Pons (tissue), 1 donor: ENCODE results near the gene GPC6.

Source experiments
- DNase-seq: peaks from one replicate; pipeline ENCODE4 v3.0.0-alpha.2; 2016; ENCODE audit warnings: low spot score

GPC6 gene

DNA sequence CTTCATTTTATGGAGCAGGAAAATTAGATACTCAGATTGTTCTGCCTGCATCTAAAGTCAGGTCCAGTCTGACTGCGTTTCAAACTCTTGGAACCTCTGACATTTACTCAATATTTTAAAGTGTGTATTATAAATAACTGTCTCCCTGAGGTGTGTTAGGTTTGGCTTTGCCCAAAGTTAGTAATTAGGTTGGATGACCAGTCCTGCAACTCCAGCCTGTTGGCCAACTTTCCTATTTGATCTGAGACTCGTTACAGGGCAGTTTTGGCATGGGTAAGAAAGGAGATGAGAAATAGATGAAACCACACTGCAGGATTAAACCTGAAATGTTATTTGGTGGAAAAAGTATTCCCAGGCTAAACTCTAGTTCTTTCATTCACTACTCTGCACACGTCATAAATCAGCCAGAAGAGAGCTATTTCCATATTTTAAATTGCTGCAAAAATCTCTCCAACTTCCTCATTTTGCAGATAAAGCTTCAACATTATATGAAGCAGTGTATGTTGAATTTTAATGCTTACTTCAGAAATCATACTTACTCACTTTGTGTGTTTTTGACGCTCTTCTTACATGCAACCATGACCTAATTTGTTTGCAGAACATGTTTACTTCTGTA, 895.8 kb downstream of the GPC6 start:
- no peak for DNase-seq

DNA sequence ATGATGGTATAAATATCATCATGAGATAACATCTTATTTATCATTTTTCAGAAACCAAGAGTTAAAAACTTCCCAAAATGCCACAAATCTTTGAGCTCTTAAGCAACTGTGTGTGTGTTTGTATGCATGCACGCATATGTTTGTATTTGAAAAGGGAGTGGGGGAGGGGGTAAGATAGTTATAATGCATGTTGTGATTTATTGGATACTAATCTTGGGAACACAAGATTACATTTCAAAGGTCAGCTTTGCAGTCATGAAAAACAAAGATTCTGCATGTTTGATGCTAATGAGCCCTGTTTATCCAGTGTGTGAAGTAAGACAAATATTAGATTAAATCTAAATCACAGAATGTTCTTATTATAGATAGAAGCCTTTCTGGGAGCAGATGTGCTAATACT, 897.0 kb downstream of the GPC6 start:
- DNase-seq: no peak

DNA sequence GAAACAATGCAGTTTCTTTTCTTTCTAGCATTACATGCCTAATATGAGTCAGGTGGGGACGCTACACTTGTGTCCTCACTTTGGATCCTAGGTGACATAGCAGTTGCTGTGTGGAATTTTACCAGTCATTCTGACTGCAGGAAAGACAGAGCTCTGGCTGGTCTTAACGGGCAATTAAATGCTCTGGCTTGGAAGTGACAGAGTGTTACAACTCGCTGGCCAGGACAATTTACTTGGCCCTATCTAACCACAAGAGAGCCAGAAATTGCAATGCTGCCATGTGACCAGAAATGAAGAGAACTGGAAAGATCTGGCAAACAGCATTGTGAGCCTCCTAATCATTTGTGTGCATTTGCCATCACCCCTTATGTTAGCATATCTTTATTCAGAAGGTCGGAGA, 901.8 kb downstream of the GPC6 start:
- DNase-seq: peak; percentile 56

DNA sequence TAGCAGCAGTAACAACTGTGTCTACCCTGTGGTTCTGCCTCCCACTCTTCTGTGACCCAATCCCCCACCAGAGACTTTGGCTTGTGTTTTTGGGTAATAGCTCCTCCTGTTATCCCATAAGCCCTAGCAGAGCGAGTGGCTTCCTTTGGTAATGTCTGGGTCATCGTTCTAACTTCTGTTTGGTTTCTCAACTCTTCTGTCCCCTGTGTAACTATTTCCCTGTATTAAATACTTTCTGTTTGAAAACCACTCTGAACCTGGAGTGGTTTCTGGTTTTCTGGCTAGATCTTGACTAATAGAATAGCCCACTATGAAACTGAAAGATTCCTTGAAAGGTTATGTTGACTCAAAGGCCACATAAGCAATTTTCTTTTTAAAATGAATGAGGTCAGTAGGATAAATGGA, 902.9 kb downstream of the GPC6 start:
- no peak for DNase-seq

DNA sequence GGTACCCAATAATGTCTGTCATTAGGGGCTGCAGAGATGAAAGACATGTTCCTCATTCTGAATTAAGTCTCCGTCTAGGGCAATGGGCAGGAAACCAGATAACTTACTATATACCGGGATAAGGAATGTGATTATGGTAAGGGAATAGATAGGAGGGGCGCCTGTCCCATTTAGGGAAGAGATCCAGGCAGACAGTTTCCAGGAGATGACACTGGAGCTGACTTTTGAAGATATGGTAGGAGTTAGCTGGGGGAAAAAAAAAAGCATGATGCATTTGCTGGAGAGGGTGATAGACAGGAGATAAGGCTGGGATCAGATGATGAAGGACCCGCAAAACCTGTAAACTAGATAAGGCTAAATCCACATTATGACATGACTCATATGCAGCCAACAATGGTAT, 912.2 kb downstream of the GPC6 start:
- DNase-seq: no peak

DNA sequence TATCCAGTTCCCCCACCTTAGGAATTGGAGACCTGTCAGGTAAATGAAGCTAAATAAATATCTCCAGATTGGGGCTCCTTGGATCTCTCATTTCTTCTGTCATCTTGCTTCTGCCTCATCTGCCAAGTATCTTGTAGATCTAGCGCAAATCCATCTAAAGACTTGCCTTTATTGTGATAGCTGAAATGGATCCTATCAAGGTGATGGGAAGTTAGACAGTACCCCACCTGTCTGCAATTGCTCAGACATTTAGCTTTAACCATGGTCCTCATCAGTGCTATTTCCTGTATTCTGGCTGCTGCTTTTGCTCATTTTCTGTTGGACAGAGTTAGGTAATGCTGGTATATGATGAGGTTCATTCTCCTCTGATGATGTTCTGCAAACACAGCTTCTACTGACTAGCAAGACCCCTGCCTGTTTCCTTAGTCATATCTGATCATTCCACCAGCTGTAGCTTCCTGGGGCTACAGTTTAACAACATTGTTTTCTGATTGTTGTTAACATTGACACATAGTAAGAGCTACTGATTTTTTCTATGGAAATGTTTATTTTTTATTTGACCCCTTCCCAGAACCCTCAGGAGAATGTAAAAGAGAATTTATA, 912.9 kb downstream of the GPC6 start:
- no peak for DNase-seq

DNA sequence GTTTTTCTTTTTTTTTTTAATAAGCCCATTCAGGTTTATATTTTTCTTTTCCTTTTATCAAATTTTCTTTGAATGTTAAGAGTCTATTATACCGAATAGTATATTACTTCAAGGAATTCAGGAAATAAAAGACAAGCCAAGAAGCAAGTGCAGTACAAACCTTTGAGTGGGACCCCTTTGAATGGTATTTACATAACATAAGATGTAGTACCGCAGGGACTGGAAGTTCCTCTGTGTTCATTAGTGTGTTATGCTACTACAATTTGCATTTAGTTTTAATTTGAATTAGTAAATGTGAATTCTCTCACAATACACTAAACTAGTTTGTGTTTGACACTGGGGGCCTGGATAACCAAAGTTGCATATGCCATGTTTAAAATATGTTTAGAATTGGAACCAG, 913.4 kb downstream of the GPC6 start:
- DNase-seq: no peak

DNA sequence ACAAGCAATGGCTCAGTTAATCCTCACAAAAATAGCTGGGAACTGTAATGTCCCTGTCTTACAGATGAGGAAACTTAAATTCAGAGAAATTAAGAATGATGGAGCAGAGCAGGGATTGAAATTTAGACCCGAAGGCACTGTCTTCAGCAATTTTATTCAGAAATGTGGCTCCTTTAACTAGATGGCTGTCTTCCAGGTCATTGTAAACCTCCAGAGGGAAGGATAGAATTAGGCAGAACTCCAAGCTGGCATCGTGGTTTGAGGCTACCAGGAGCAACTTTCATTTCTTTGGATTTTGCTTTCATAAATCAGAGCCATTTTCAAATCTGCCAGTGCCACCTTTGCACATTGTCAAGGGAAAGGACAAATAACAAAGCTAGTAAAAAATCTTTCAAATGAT, 913.9 kb downstream of the GPC6 start:
- DNase-seq: no peak

DNA sequence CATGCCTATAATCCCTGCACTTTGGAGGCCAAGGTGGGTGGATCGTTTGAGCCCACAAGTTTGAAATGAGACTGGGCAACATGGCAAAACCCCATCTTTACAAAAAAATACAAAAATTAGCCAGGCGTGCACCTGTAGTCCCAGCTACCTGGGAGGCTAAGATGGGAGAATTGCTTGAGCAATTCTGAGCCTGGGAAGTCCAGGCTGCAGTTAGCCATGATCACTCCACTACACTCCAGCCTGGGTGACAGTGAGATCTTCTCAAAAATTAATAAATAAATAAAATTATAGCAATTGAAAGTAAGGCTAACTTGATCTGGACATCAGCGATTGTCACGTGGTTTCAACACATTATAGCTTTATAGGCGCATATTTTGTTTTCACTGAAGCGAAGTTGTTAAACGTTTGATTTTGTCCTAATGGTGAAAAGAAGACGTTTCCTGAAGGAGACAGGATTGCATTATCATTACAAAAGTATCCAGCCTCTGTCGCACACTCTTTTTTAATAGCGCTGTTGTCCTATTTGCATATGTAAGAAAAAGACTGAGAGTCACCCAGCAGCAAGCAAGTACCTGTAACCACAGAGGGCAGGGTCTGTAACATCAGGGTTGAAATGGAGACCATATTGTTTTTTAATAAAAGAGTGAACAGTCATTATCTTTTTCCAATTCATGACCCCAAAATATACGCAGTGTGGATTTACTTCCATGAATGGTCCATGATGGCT, 917.2 kb downstream of the GPC6 start:
- DNase-seq: no peak

DNA sequence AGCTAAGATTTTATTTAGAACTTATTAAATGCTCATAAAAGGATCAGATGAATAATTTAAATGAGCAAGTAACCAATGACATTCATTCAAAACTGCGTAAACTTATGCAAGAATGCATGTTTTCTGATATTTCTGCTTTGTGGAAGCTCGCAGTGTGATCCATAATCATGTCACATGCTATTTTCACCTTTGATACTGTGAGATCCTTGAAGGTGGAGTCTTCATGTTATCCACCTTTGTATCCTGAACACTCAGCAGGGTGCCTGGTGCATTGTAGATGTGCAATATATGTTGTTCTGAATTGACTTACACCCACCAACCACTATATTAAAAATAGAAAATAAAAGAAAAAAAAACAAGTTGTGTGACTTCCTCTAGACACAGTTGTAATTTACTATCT, 919.4 kb downstream of the GPC6 start:
- DNase-seq: no peak

DNA sequence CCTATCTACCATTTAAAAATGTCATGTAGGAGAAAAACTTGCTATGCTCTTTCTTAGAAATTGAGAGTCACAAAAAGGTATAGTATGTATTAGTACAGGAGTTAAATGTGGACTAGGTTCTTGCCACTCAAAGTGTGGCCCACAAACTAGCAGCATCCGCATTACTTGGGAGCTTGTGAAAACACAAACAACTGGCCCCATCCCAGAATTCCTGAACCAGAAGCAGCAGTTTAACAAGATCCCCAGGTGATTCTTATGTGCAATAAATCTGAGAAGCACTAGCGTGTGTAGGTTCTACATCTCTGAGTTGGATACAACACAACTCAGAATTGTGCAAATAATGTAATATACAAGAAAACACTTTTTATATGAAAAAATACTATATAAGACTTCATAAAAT, 927.0 kb downstream of the GPC6 start:
- no peak for DNase-seq

DNA sequence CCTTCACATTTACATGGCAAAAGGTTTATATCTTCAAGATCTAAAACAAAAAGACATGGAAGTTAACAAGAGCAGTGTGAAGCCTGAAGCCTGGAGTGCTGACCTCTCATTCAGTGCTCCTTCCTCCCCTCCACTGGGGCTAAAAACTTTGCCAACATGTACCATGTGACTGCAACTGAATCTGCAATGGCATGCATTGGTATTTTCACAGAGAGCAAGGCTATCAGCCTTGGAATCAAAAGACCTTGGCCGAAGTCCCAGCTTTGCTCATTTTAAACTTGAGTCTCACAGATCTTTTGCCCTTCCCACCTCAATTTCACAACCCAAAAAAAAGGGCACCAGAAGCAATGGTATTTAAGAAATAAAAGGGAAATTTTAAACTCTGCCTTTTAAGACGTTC, 927.8 kb downstream of the GPC6 start:
- DNase-seq: no peak

DNA sequence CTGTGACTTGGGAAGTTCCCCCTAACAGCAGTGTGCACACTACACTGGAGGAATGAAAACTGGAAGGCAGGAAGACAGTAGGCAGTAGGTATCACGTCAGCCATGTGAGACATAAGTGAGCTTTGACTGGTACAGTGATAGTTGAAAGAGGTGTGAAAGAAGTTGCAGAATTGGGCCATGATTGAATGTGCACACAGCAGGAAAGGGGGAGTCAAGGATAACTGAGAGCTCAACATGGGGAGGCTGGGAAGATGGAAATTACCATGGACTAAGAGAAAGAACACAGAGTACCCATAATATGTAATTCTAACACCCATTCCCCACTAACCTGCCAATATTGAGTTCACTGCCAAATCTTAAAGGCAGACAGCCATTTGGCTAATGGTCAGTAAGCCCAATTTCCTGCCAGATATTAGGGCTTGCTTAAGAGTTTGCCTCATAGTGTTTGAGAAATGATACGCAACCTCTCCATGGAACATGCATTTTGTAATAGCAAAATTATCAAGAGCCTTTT, 931.2 kb downstream of the GPC6 start:
- no peak for DNase-seq

DNA sequence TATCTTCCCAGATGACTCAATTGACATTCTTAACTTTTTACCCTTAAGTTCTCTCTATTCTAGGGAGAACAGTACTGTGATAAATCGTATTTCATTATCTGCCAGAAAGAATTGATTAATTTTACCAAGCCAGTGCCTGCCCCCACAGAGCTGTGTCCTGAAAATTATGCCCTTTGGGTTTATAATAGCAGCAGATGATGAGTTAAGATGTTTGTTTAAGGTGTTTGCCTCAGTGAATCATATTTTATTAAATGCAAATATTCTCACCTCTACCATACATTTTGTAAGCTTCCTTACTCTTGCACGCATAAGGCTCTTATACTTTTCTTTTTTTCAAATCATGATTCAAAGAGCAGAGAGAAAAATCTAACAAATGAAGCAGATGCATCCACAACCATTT, 934.3 kb downstream of the GPC6 start:
- no peak for DNase-seq

DNA sequence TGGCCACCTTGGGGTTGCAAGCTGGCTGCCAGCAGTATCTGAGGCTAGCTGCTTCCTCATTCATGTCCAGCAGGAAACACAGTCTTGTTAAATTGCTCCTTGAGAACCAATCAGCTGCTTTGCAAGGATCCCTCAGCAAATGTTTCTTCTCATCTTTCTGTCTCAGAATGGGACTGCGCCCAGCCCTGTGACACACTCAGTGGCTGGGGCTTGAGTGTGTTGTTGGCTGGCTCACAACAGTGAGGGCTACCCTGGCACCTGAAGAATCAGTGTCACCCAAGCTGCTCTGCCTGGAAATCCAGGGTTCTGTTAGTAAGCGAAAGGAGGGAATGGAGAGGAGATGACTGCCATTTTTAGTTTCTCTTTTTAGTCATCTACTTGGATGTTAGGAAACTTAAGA, 935.7 kb downstream of the GPC6 start:
- DNase-seq: no peak

DNA sequence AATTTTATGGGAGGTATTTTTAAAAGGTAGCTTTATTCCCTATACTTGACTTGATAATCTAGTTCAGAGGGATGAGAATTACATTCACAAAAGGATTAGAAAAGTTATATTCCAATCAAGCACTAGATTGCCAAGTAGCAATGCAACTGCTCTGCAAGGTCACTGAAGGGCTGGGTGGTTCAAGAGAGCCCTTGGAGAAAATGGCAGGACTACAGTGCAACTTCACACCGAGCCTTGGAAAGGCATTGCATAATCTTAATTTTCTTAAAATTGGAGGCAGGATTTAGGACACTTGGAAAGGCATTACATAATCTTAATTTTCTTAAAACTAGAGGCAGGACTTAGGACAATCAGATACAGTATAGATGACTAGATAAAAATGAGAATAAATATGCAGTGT, 936.9 kb downstream of the GPC6 start:
- DNase-seq: no peak

DNA sequence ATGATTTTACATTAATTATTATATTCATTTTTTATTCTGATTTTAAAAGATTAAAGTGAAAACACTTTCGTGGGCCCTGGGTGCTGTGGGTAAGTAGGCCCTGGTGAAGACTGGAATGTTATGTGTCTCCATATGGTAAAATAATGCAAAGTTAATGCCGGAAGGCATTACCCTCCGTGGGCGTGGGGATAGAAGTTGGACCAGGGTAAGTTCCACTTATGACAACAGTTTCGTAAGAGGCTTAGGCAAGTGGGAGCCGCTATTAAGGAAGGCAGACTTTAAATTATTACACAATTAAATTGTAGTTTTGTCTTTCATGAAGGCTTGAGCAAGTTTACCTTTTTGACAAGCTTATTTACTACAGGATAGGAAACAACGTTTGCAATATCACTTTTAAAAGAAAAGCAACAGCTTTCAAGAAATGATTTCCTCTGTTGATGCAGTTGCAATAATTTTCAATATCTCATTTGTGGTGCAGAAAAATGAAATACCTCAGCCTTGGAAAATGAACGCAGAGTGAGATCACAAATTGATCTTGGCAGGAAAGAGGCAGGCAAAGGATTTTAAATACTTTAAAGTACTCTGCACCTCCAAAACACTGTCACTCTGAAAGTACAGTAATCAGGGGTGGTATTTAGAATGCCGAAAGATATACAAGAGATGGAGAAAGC, 942.3 kb downstream of the GPC6 start:
- DNase-seq: no peak

DNA sequence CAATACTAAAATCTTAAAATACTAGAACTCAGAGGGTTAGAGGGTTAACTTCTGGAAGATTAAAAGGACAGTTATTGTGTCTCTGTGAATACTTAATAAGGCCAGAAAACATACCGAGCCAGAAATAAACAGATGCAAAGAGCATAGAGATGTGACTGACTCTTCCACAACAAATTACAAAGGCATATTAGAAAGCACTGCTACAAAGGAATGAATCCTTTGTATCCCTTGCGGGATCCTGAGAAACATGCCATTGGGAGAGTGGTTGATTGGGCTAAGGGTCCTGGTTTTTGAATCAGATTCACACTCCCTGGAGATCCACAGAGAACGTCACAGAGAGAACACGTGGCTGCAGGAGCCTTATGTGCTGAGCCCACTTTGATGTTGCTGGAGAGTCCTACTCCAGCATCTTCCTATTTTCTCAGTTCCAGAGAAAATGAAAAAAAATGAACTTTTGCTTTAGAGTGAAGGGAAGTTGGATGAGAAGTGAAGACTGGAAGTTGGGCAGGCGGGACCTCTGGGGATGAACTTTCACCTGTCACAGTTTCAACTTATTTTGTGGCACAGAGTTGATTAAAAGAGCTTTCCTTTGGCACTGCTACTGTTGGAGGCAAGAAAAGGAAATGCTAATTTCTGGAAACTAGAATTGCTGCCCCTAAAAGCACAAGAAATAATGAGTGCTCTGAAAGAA, 943.0 kb downstream of the GPC6 start:
- DNase-seq: no peak

DNA sequence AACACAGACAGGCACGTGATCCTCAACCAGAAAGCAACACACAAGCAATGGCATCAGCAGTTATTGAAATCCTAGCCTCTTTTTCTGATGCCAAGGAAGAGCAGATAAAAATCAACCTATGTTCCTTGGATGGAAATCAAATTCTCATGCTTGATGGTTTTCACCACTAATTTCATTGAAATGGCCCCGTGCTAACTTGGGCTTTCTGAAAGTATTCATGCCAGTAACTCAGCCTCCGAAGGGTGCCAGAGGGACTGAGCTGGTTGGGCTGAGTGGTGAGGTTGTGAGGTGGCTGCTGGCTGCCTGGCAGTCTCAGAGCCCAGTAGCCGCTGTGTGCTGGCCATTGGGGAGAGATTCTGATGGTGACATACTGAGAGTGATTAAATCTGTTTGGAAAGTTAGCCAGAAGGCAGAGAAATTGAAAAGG, 943.6 kb downstream of the GPC6 start:
- peak; percentile 33 for DNase-seq

DNA sequence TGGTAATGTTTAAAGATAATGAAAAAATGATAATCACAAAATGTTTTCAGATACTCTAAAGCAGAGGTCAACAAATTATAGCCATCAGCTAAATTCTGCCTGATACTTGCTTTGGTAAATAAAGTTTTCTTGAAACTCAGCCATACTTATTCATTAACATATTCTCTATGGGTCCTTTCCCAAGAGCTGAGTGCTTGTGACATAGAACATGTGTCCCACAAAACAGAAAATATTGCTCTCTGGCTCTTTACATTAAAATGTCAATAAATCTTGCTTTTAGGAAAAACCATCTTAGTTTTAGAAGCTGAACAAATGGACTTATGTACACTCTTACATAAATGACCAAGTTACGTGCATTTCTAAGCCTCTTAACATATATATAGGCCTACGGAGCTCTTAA, 945.8 kb downstream of the GPC6 start:
- DNase-seq: no peak

DNA sequence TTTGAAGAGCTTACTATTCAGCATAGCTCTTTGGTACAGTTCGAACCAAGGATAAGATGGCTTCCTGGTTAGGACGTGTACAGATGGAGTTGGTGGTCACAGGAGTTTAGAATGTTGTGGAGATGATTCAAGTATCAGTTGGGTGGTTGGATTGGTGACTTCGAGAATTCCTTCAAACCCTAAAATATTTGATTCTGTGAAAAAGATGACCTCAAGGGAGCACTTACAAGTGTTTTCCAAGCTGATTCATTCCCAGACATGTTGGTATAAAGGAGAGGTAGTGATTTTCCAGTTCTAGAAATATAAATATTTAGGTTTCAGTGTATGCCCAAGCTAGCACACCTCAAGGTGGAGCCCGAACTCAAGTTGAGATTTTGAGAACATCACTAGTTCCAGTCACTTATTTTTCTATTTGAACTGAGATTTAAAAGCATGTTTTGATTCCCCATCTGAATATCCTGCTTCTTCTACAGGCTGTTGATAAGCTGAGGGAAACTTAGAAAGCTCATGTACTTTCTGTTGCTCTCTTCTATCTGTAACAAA, 946.8 kb downstream of the GPC6 start:
- DNase-seq: no peak

DNA sequence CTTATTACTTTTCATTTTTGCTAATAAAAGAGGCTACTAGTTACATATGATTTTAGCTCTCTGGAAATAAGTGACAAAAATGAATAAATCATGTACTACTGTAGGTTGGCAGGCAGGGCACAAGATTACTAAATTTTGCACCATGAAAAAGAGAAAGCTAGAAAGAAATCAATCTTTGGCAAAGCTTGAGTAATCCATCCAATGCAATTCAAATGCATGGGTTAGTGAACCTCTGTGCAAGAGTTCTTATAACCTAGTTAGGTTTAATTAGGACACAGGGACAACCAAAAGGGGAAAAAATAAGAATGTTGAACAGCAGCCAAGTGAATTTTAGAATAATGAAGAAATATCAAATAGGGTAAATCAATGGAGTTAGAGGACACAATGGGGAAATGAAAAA, 947.4 kb downstream of the GPC6 start:
- no peak for DNase-seq
